ENCODE data around the gene MZF1. TPM values are rescaled to one million over a fixed set of nuclear protein-coding genes. Genes with fewer than 3 reads are reported as not detected.
"Not testable (repeated sequence)": the region's sequence is repeated elsewhere in the genome, so short reads cannot be mapped to it uniquely, and the experiment has no call there.

MZF1 gene
- total RNA-seq, 1 experiment from 2014 or later: 33.0 TPM

GRCh38 chr19:58578012-58578925 lies 5.1 kb upstream of the MZF1 start:
- no peak for DNase-seq (ENCODE audit: low read depth, low spot score)
- H3K4me1 ChIP-seq (ENCODE audit: control insufficient read depth in 1 of 2, insufficient read depth in 2 of 2, low read length in 2 of 2): peaks cover 13 to 31% of the 10 kb centered on the region in 2 experiments
- peaks cover 8% of the 10 kb centered on the region for H3K79me2 ChIP-seq (ENCODE audit: insufficient read depth, low read length)
- no peaks in the 10 kb centered on the region for H3K27me3 ChIP-seq (ENCODE audit: insufficient read depth, low read length)
- ChIA-PET POLR2A (no interaction called here), CTCF (interaction anchor here (1.0 kb wide), 1 partner anchor 64 kb away, joined by 5 read pairs; no protein-coding TSS in a partner anchor), RAD21 (ENCODE audit: low non-redundant PET in 1 of 2, low total read pairs in 2 of 2, uncharacterized antibody in 2 of 2, unreplicated experiment in 2 of 2) (no interaction called here)
- no peak for ATAC-seq
- TF ChIP-seq YY1 (IDR thresholded peaks at IDR 0.05; ENCODE audit: extremely low read depth, insufficient replicate concordance, low read depth, low read length) (no peak), CBX3 (IDR thresholded peaks at IDR 0.05; ENCODE audit: low read depth) (no peak), CEBPB (IDR thresholded peaks at IDR 0.05; ENCODE audit: low read depth) (no peak), FOSL1 (IDR thresholded peaks at IDR 0.05; ENCODE audit: low read depth) (no peak), ELF1 (IDR thresholded peaks at IDR 0.05; ENCODE audit: borderline replicate concordance, low read depth) (no peak), RAD21 (IDR thresholded peaks at IDR 0.05; ENCODE audit: low read depth) (no peak), POLR2AphosphoS5 (IDR thresholded peaks at IDR 0.05; ENCODE audit: low read depth, low read length) (no peak), EGR1 (IDR thresholded peaks at IDR 0.05; ENCODE audit: low read depth) (no peak), POLR2A (IDR thresholded peaks at IDR 0.05; ENCODE audit: borderline replicate concordance, extremely low read depth, insufficient read depth, insufficient read length) (no peak), EZH2phosphoT487 (IDR thresholded peaks at IDR 0.05; ENCODE audit: borderline replicate concordance) (no peak), ZFX (IDR thresholded peaks at IDR 0.05) (no peak), REST (IDR thresholded peaks at IDR 0.05; ENCODE audit: low read depth) (no peak), TCF7L2 (IDR thresholded peaks at IDR 0.05; ENCODE audit: borderline replicate concordance, extremely low read depth, insufficient read depth, insufficient read length) (no peak)
- intact Hi-C loops (cut with micrococcal nuclease): no loop called here
- H3K9me3 ChIP-seq (ENCODE audit: control insufficient read depth in 1 of 2, insufficient read depth in 1 of 2, low read depth in 1 of 2, low read length in 2 of 2): no peaks in the 10 kb centered on the region
- H3K4me2 ChIP-seq (ENCODE audit: low read length): no peak overlapping the region
- H3K9me2 ChIP-seq (ENCODE audit: insufficient read depth): no peaks in the 10 kb centered on the region
- no peak overlapping the region for H3K9ac ChIP-seq (ENCODE audit: low read length)
- H4K20me1 ChIP-seq (ENCODE audit: insufficient read depth): no peaks in the 10 kb centered on the region
- no TSS peak for BruUV-seq (replicated peaks)
- peaks cover 0 to 4% of the 10 kb centered on the region in 2 experiments; a peak in 3 of 4 replicates for H3K36me3 ChIP-seq (ENCODE audit: control insufficient read depth in 1 of 2, insufficient read depth in 2 of 2, low read length in 2 of 2)
- no peak overlapping the region for H3K27ac ChIP-seq (ENCODE audit: low read depth, low read length)
- no peak overlapping the region for H3K4me3 ChIP-seq (replicated peaks in 1 of 2; ENCODE audit: low read depth in 1 of 2, low read length in 2 of 2)
- H2AFZ ChIP-seq (ENCODE audit: low read depth, low read length, poor library complexity, severe bottlenecking): no peak overlapping the region

GRCh38 chr19:58577581-58577980 lies 4.4 kb upstream of the MZF1 start:
- POLR2A ChIA-PET; H3K9ac ChIP-seq (ENCODE audit: low read length); BruUV-seq (replicated peaks); intact Hi-C loops (cut with micrococcal nuclease); H3K27ac ChIP-seq (ENCODE audit: low read depth, low read length); DNase-seq (ENCODE audit: low read depth, low spot score); H2AFZ ChIP-seq (ENCODE audit: low read depth, low read length, poor library complexity, severe bottlenecking); RAD21 ChIA-PET (ENCODE audit: low non-redundant PET in 1 of 2, low total read pairs in 2 of 2, uncharacterized antibody in 2 of 2, unreplicated experiment in 2 of 2); H3K4me3 ChIP-seq (replicated peaks in 1 of 2; ENCODE audit: low read depth in 1 of 2, low read length in 2 of 2); H3K9me3 ChIP-seq (ENCODE audit: control insufficient read depth in 1 of 2, insufficient read depth in 1 of 2, low read depth in 1 of 2, low read length in 2 of 2); H4K20me1 ChIP-seq (ENCODE audit: insufficient read depth); H3K9me2 ChIP-seq (ENCODE audit: insufficient read depth); H3K27me3 ChIP-seq (ENCODE audit: insufficient read depth, low read length); CTCF ChIA-PET; H3K4me2 ChIP-seq (ENCODE audit: low read length); H3K36me3 ChIP-seq (ENCODE audit: control insufficient read depth in 1 of 2, insufficient read depth in 2 of 2, low read length in 2 of 2); H3K79me2 ChIP-seq (ENCODE audit: insufficient read depth, low read length); ATAC-seq: not testable (repeated sequence)
- peaks cover 13 to 31% of the 10 kb centered on the region in 2 experiments for H3K4me1 ChIP-seq (ENCODE audit: control insufficient read depth in 1 of 2, insufficient read depth in 2 of 2, low read length in 2 of 2)

Data from HCT116 (cell line).